Endodermal cell (in vitro differentiated cells): ENCODE results near the gene METAP2. TPM values are rescaled to one million over a fixed set of nuclear protein-coding genes. Genes with fewer than 3 reads are reported as not detected.

ENCODE experiments used
- DNase-seq: peaks from one replicate; pipeline ENCODE4 v3.0.0-alpha.2; 2017
- H3K27ac ChIP-seq: 2 replicates; pipeline ENCODE4 v1.5.1; 2013; ENCODE audit warnings: mild to moderate bottlenecking, low read depth, low read length, moderate library complexity
- H3K27me3 ChIP-seq: 2 replicates; pipeline ENCODE4 v1.6.1; 2013; ENCODE audit warnings: mild to moderate bottlenecking, low read length, moderate library complexity; ENCODE audit not compliant: insufficient read depth, control insufficient read depth, poor library complexity, severe bottlenecking
- H3K36me3 ChIP-seq: 2 replicates; pipeline ENCODE4 v1.7.0; 2013; ENCODE audit warnings: mild to moderate bottlenecking, low read length, moderate library complexity; ENCODE audit not compliant: control insufficient read depth, insufficient read depth
- H3K4me1 ChIP-seq: one replicate; pipeline ENCODE4 v1.7.0; 2013; ENCODE audit warnings: low read length; ENCODE audit not compliant: control insufficient read depth, insufficient read depth
- H3K4me3 ChIP-seq: 2 replicates; pipeline ENCODE4 v1.5.1; 2013; ENCODE audit warnings: mild to moderate bottlenecking, low read length, moderate library complexity
- H3K9ac ChIP-seq: 2 replicates; pipeline ENCODE4 v1.6.1; 2013; ENCODE audit warnings: mild to moderate bottlenecking, low read length, moderate library complexity; ENCODE audit not compliant: poor library complexity, severe bottlenecking; ENCODE audit errors: extremely low read depth
- H3K9me3 ChIP-seq: 2 replicates; pipeline ENCODE4 v1.6.1; 2013; ENCODE audit warnings: mild to moderate bottlenecking, low read length, moderate library complexity; ENCODE audit not compliant: control insufficient read depth
- H3K27ac Mint-ChIP-seq: 2 replicates; pipeline ENCODE4 v1.8.0; 2020; ENCODE audit warnings: mixed read lengths
- H3K27me3 Mint-ChIP-seq: 2 replicates; pipeline ENCODE4 v1.8.0; 2021; ENCODE audit warnings: mild to moderate bottlenecking, mixed read lengths; ENCODE audit not compliant: insufficient read depth
- H3K36me3 Mint-ChIP-seq: 2 replicates; pipeline ENCODE4 v1.8.0; 2020; ENCODE audit warnings: low read depth, mixed read lengths
- H3K4me1 Mint-ChIP-seq: 2 replicates; pipeline ENCODE4 v1.8.0; 2020; ENCODE audit warnings: mixed read lengths
- H3K4me3 Mint-ChIP-seq: 2 replicates; pipeline ENCODE4 v1.8.0; 2020; ENCODE audit warnings: mild to moderate bottlenecking, moderate library complexity, mixed read lengths
- H3K9me3 Mint-ChIP-seq: 2 replicates; pipeline ENCODE4 v1.8.0; 2020; ENCODE audit warnings: mild to moderate bottlenecking, mixed read lengths
- WGBS, 2 experiments: methylation state at CpG; one replicate each; pipeline versions ENCODE4 v1.1.5 to v1.1.7; 2013; ENCODE audit warnings: missing lambda C conversion rate in 2 of 2, mixed read lengths in 1 of 2; ENCODE audit not compliant: insufficient coverage in 1 of 2, insufficient read length in 1 of 2; 5-methylcytosine and 5-hydroxymethylcytosine counted together
- long read RNA-seq, 4 experiments: library from polyadenylated mRNA in 2 of 4; library from RNA in 1 of 4; library from capped mRNA in 1 of 4; stranded (forward) in 3 of 4; unstranded in 1 of 4; transcript quantifications; one replicate each; pipeline ENCODE4 v2.0.0, GENCODE V29; 2020 to 2021; ENCODE audit warnings: inconsistent platforms in 1 of 4
- polyA plus RNA-seq, 2 experiments: library from polyadenylated mRNA; stranded (reverse); fragments of 50-300 nt; gene quantifications; one replicate each; pipeline ENCODE4 v1.2.3, GENCODE V29; 2013
- total RNA-seq, 2 donors: library from RNA; stranded (reverse); fragmentation: NEBNext Ultra II Directional in 1 of 2; extraction: Animal tissue kit (Norgen Biotek cat#: 25700) in 1 of 2; gene quantifications; 2 replicates in 1 of 2; 3 replicates in 1 of 2; pipeline ENCODE4 v1.2.1, GENCODE V29; 2021
- TF ChIP-seq, protein P1 (sequence below): fragments of 200-600 bp; sonication (generic); conservative IDR thresholded peaks from 2 replicates; pipeline ENCODE4 v1.5.0; 2021; ENCODE audit warnings: antibody characterized with exemption, mild to moderate bottlenecking

Gene METAP2
- total RNA-seq = 100 to 1,000 TPM; 137 to 152 TPM
- polyA plus RNA-seq (2013, experiment 1 of 2) = 121 TPM
- 133 TPM for polyA plus RNA-seq (2013, experiment 2 of 2)
- long read RNA-seq, experiment 1, transcript METAP2-202 (11 exons, 3,601 nt) = major isoform, 21 of 106 reads
- long read RNA-seq, experiment 1, transcript METAP2-210 (11 exons, 1,874 nt) = minor isoform, 5 of 106 reads
- long read RNA-seq, experiment 1, partial matches to known transcripts = 61 of 106 reads
- long read RNA-seq, experiment 1, other reads (novel, unspliced or antisense) = 19 of 106 reads
- long read RNA-seq, experiment 2, transcript METAP2-210 (11 exons, 1,874 nt) = minor isoform, 38 of 201 reads
- long read RNA-seq, experiment 2, transcript METAP2-202 (11 exons, 3,601 nt) = major isoform, 138 of 201 reads
- long read RNA-seq, experiment 2, partial matches to known transcripts = 16 of 201 reads
- long read RNA-seq, experiment 2, other reads (novel, unspliced or antisense) = 9 of 201 reads
- long read RNA-seq, experiment 3, transcript METAP2-202 (11 exons, 3,601 nt) = major isoform, 216 of 326 reads
- long read RNA-seq, experiment 3, transcript METAP2-210 (11 exons, 1,874 nt) = minor isoform, 65 of 326 reads
- long read RNA-seq, experiment 3, partial matches to known transcripts = 29 of 326 reads
- long read RNA-seq, experiment 3, other reads (novel, unspliced or antisense) = 9 of 326 reads
- long read RNA-seq, experiment 4, transcript METAP2-202 (11 exons, 3,601 nt) = major isoform, 234 of 378 reads
- long read RNA-seq, experiment 4, transcript METAP2-210 (11 exons, 1,874 nt) = minor isoform, 61 of 378 reads
- long read RNA-seq, experiment 4, partial matches to known transcripts = 73 of 378 reads
- long read RNA-seq, experiment 4, other reads (novel, unspliced or antisense) = 9 of 378 reads

DNA sequence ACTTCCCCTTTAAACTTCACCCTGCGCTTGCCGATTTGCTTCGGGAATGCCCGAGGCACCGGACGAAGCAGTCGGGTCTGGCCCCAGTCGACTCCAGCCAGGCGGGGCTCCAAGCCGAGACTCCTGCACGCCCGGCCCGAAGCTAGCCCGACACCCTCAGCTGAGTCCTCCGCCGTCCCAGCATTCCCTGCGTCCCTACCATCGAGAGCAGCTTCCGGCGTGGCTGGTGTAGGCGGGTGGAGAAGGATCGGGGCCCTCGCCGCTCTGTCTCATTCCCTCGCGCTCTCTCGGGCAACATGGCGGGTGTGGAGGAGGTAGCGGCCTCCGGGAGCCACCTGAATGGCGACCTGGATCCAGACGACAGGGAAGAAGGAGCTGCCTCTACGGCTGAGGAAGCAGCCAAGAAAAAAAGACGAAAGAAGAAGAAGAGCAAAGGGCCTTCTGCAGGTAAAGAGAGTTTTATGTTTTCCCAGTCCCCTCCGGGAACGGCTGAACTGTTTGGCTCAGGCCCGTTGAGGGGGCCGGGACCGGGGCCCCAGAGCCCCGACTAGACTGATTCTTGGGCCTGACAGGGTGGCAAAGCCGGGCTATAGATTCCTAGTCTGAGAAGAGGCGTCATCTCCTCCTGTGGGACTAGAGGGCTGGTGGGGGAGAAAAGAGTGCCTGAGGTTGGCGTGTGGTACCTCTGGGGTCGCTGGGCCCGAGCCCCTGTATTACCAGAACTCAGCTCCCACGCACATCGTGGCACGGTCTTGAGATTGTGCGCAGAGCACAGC is at the start of gene METAP2:
TSS of gene METAP2 (plus strand) at position 269 of the 776 bp plus-strand sequence. CDS start at position 297, 28 bp downstream.
- Mint-ChIP-seq H3K27ac (peak within 1 kb of the TSS; percentile 99), H3K9me3 (no peaks in the 10 kb centered on the region), H3K36me3 (peaks cover 34% of the 10 kb centered on the region), H3K4me1 (peaks cover 11% of the 10 kb centered on the region), H3K4me3 (peak within 1 kb of the TSS; percentile 98), H3K27me3 (no peaks in the 10 kb centered on the region)
- Histone ChIP-seq H3K9me3 (no peaks in the 10 kb centered on the region), H3K27me3 (no peaks in the 10 kb centered on the region), H3K9ac (peak within 1 kb of the TSS; percentile 98), H3K4me1 (no peaks in the 10 kb centered on the region), H3K4me3 (peak within 1 kb of the TSS; percentile 90), H3K36me3 (peaks cover 36% of the 10 kb centered on the region), H3K27ac (peak within 1 kb of the TSS; percentile 81)
- 0 to 1% methylated on average over 34 to 49 of the region's 49 CpGs for WGBS, 2 experiments
- peak; percentile 100 for DNase-seq
- TF ChIP-seq, protein P1, sequence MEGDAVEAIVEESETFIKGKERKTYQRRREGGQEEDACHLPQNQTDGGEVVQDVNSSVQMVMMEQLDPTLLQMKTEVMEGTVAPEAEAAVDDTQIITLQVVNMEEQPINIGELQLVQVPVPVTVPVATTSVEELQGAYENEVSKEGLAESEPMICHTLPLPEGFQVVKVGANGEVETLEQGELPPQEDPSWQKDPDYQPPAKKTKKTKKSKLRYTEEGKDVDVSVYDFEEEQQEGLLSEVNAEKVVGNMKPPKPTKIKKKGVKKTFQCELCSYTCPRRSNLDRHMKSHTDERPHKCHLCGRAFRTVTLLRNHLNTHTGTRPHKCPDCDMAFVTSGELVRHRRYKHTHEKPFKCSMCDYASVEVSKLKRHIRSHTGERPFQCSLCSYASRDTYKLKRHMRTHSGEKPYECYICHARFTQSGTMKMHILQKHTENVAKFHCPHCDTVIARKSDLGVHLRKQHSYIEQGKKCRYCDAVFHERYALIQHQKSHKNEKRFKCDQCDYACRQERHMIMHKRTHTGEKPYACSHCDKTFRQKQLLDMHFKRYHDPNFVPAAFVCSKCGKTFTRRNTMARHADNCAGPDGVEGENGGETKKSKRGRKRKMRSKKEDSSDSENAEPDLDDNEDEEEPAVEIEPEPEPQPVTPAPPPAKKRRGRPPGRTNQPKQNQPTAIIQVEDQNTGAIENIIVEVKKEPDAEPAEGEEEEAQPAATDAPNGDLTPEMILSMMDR = no peak

DNA sequence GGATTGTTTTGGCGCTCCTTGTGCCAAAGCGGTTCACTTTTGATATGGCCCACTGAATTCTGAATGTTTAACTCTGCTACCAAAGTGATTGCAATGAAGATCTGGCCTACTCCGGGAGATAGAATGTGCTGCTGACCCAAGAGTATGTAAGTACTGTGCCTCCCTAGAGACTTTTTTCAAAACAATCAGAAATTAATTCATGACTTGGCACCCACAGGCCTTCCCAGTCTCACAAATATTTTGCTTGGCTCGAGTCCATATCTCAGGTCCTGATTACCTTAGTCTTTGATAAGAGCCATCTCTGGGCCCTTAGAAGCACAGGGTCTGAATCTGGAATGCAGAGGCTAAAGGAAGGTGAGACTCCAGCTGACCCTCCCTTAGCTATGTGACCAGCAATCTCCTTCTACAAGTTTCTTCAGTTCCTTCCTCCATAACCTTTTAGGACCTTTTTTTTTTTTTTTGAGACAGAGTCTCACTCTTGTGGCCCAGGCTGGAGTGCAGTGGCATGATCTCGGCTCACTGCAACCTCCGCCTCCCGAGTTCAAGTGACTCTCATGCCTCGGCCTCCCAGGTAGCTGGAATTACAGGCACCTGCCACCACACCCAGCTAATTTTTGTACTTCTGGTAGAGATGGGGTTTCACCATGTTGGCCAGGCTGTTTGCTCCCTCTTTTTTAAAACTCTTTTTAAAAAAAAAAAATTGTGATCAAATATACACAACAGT is 49.5 kb upstream of the METAP2 start:
- Histone ChIP-seq H3K4me3 (no peak overlapping the region), H3K36me3 (no peaks in the 10 kb centered on the region), H3K27ac (no peak overlapping the region), H3K27me3 (no peaks in the 10 kb centered on the region), H3K4me1 (no peaks in the 10 kb centered on the region), H3K9ac (no peak overlapping the region), H3K9me3 (no peaks in the 10 kb centered on the region)
- Mint-ChIP-seq H3K27ac (no peak overlapping the region), H3K4me3 (no peak overlapping the region), H3K4me1 (peaks cover 7% of the 10 kb centered on the region), H3K27me3 (no peaks in the 10 kb centered on the region), H3K9me3 (no peaks in the 10 kb centered on the region), H3K36me3 (no peaks in the 10 kb centered on the region)
- WGBS, 2 experiments = 93 to 95% methylated on average over 4 to 8 of the region's 8 CpGs
- no peak for DNase-seq
- TF ChIP-seq, protein P1 = no peak
